Activated CD4-positive, alpha-beta T cell treated with anti-CD3 and anti-CD28 coated beads for 24 hours (primary cell): ENCODE measurements around the gene IRAG1.
"Not testable (repeated sequence)": the region's sequence is repeated elsewhere in the genome, so short reads cannot be mapped to it uniquely, and the experiment has no call there.

ENCODE experiments used
- DNase-seq, 2 donors: peaks; one replicate each; pipeline ENCODE4 v3.0.0-alpha.2; 2020; ENCODE audit warnings: low read depth in 2 of 2

The IRAG1 gene

GRCh38 chr11:10709299-10710086 lies 15.9 kb upstream of the IRAG1 start:
- no peak for DNase-seq

GRCh38 chr11:10708131-10708530 lies 14.6 kb upstream of the IRAG1 start:
- no peak for DNase-seq

GRCh38 chr11:10701982-10702381 lies 8.4 kb upstream of the IRAG1 start:
- DNase-seq = no peak

GRCh38 chr11:10699072-10699471 lies 5.5 kb upstream of the IRAG1 start:
- DNase-seq = no peak

- DNase-seq = no peak
These were observed 3.7 kb upstream of the IRAG1 start for GRCh38 chr11:10697323-10697620.

GRCh38 chr11:10696468-10697322 lies 3.1 kb upstream of the IRAG1 start:
- DNase-seq = no peak

GRCh38 chr11:10695833-10696232 lies 2.3 kb upstream of the IRAG1 start:
- DNase-seq = no peak

- no peak for DNase-seq
These were observed 1.1 kb upstream of the IRAG1 start for GRCh38 chr11:10694486-10695239.

GRCh38 chr11:10692531-10693115 lies 932 bp downstream of the IRAG1 start:
- DNase-seq = no peak

- no peak for DNase-seq
These were observed 5.2 kb downstream of the IRAG1 start for GRCh38 chr11:10688401-10688800.

- DNase-seq = no peak
These were observed 7.2 kb downstream of the IRAG1 start for GRCh38 chr11:10686311-10686710.

GRCh38 chr11:10683429-10683828 lies 10.1 kb downstream of the IRAG1 start:
- DNase-seq = no peak

GRCh38 chr11:10680956-10681487 lies 12.5 kb downstream of the IRAG1 start:
- DNase-seq = no peak

- DNase-seq = not testable (repeated sequence)
These were observed 13.3 kb downstream of the IRAG1 start for GRCh38 chr11:10680279-10680678.

- no peak for DNase-seq
These were observed 13.9 kb downstream of the IRAG1 start for GRCh38 chr11:10679644-10680043.

GRCh38 chr11:10678101-10678500 lies 15.5 kb downstream of the IRAG1 start:
- no peak for DNase-seq

GRCh38 chr11:10676919-10677318 lies 16.6 kb downstream of the IRAG1 start:
- no peak for DNase-seq

GRCh38 chr11:10674911-10675440 lies 18.6 kb downstream of the IRAG1 start:
- DNase-seq = no peak

- no peak for DNase-seq
These were observed 19.1 kb downstream of the IRAG1 start for GRCh38 chr11:10674440-10674855.

- no peak for DNase-seq
These were observed 20.0 kb downstream of the IRAG1 start for GRCh38 chr11:10673501-10674062.

- no peak for DNase-seq
These were observed 23.5 kb downstream of the IRAG1 start for GRCh38 chr11:10670099-10670498.
